Omental fat pad (tissue), 4 donors: Measurements from ENCODE around the gene B9D1. TPM values are rescaled to one million over a fixed set of nuclear protein-coding genes. Genes with fewer than 3 reads are reported as not detected.

Experiments used
- ATAC-seq: fragments of 150-250 bp; one replicate; pipeline ENCODE4 v1.9.1; 2016; ENCODE audit warnings: mild to moderate bottlenecking, moderate library complexity; ENCODE audit not compliant: low FRiP score
- DNase-seq: peaks from one replicate; pipeline ENCODE4 v3.0.0-alpha.2; 2019; ENCODE audit warnings: low spot score
- CTCF ChIP-seq, 3 donors: fragments of 450-650 bp; IDR thresholded peaks; one replicate each; pipeline ENCODE4 v1.5.1; 2016 to 2017; ENCODE audit warnings: antibody characterized with exemption in 3 of 3, mild to moderate bottlenecking in 3 of 3, moderate library complexity in 2 of 3
- total RNA-seq, 4 donors: library from RNA; depleted of rRNA; stranded (reverse); fragments of >200 nt; gene quantifications; one replicate each; pipeline ENCODE4 v1.1.0, GENCODE V29; 2016

The B9D1 gene
- total RNA-seq, 4 donors from 2014 or later = 8.0 to 27.4 (median 18.3) TPM

GRCh38 chr17:19313066-19313745 is 49.3 kb downstream of the B9D1 start:
- no peak for DNase-seq
- no peak for TF ChIP-seq CTCF (IDR thresholded peaks at IDR 0.05)
- ATAC-seq = no peak

GRCh38 chr17:19312406-19312805 is 50.1 kb downstream of the B9D1 start:
- TF ChIP-seq CTCF (IDR thresholded peaks at IDR 0.05) = no peak
- ATAC-seq = no peak
- no peak for DNase-seq

GRCh38 chr17:19311421-19312215 is 50.9 kb downstream of the B9D1 start:
- ATAC-seq (no peak), DNase-seq (no peak)
- no peak for TF ChIP-seq CTCF (IDR thresholded peaks at IDR 0.05)

GRCh38 chr17:19311016-19311415 is 51.5 kb downstream of the B9D1 start:
- no peak for TF ChIP-seq CTCF (IDR thresholded peaks at IDR 0.05)
- no peak for ATAC-seq
- no peak for DNase-seq

GRCh38 chr17:19310151-19310550 is 52.4 kb downstream of the B9D1 start:
- TF ChIP-seq CTCF (IDR thresholded peaks at IDR 0.05) = no peak
- ATAC-seq (no peak), DNase-seq (no peak)

- ATAC-seq (no peak), DNase-seq (no peak)
- no peak for TF ChIP-seq CTCF (IDR thresholded peaks at IDR 0.05)
Measured at GRCh38 chr17:19309701-19310100, 52.8 kb downstream of the B9D1 start.

- ATAC-seq = no peak
- TF ChIP-seq CTCF (IDR thresholded peaks at IDR 0.05) = no peak
- no peak for DNase-seq
Measured at GRCh38 chr17:19308398-19308797, 54.1 kb downstream of the B9D1 start.
